Measurements from ENCODE around the gene KIAA0825. TPM values are rescaled to one million over a fixed set of nuclear protein-coding genes. Genes with fewer than 3 reads are reported as not detected.

The KIAA0825 gene
- total and polyA plus RNA-seq, 2 donors (not counting 1 experiment from before 2014, with no cell fraction given) = 1.7 to 3.6 TPM

- Histone ChIP-seq H3K9ac (ENCODE audit: insufficient read depth, low read length) (no peak overlapping the region), H3K36me3 (ENCODE audit: control insufficient read depth, insufficient read depth, low read length) (no peaks in the 10 kb centered on the region), H3K27me3 (ENCODE audit: control insufficient read depth, insufficient read depth, low read length) (no peaks in the 10 kb centered on the region), H3K27ac (ENCODE audit: insufficient read depth, low read length) (no peak overlapping the region), H3K4me2 (ENCODE audit: extremely low read depth, insufficient read depth, low read length) (no peak overlapping the region), H2AFZ (ENCODE audit: low read length) (no peak overlapping the region), H3K4me1 (ENCODE audit: control insufficient read depth, extremely low read depth, insufficient read depth, low read length) (no peaks in the 10 kb centered on the region), H3K4me3 (replicated peaks in 1 of 4; ENCODE audit: control extremely low read depth in 1 of 4, insufficient read depth in 1 of 4, low read depth in 3 of 4, low read length in 4 of 4) (no peak overlapping the region), H3K9me3 (ENCODE audit: control insufficient read depth, insufficient read depth, low read depth, low read length) (no peaks in the 10 kb centered on the region), H4K20me1 (ENCODE audit: control insufficient read depth, extremely low read depth, insufficient read depth, low read length) (no peaks in the 10 kb centered on the region), H3K79me2 (ENCODE audit: control insufficient read depth, insufficient read depth, low read length) (no peaks in the 10 kb centered on the region)
- no peak for DNase-seq (ENCODE audit: low read depth in 2 of 2)
- no peak for TF ChIP-seq CTCF (conservative IDR thresholded peaks at IDR 0.05 in 1 of 2, IDR thresholded peaks at IDR 0.05 in 1 of 2; ENCODE audit: low read depth in 1 of 2, low read length in 2 of 2)
- TF ChIP-seq EZH2 (IDR thresholded peaks at IDR 0.05; ENCODE audit: low read length, missing control alignments) = no peak
Measured at GRCh38 chr5:94470802-94471201, 147.6 kb downstream of the KIAA0825 start.

- Histone ChIP-seq H3K79me2 (ENCODE audit: control insufficient read depth, insufficient read depth, low read length) (no peaks in the 10 kb centered on the region), H3K4me3 (replicated peaks in 1 of 4; ENCODE audit: control extremely low read depth in 1 of 4, insufficient read depth in 1 of 4, low read depth in 3 of 4, low read length in 4 of 4) (no peak overlapping the region), H3K27me3 (ENCODE audit: control insufficient read depth, insufficient read depth, low read length) (no peaks in the 10 kb centered on the region), H2AFZ (ENCODE audit: low read length) (no peak overlapping the region), H3K36me3 (ENCODE audit: control insufficient read depth, insufficient read depth, low read length) (no peaks in the 10 kb centered on the region), H3K9me3 (ENCODE audit: control insufficient read depth, insufficient read depth, low read depth, low read length) (no peaks in the 10 kb centered on the region), H3K4me2 (ENCODE audit: extremely low read depth, insufficient read depth, low read length) (peak overlapping the region; percentile 23), H4K20me1 (ENCODE audit: control insufficient read depth, extremely low read depth, insufficient read depth, low read length) (no peaks in the 10 kb centered on the region), H3K4me1 (ENCODE audit: control insufficient read depth, extremely low read depth, insufficient read depth, low read length) (no peaks in the 10 kb centered on the region), H3K27ac (ENCODE audit: insufficient read depth, low read length) (no peak overlapping the region), H3K9ac (ENCODE audit: insufficient read depth, low read length) (no peak overlapping the region)
- TF ChIP-seq CTCF (conservative IDR thresholded peaks at IDR 0.05 in 1 of 2, IDR thresholded peaks at IDR 0.05 in 1 of 2; ENCODE audit: low read depth in 1 of 2, low read length in 2 of 2) (no peak), EZH2 (IDR thresholded peaks at IDR 0.05; ENCODE audit: low read length, missing control alignments) (no peak)
- DNase-seq (ENCODE audit: low read depth in 2 of 2) = peak; percentile 60 to 91
Measured at GRCh38 chr5:94469894-94470329, 148.5 kb downstream of the KIAA0825 start.

GRCh38 chr5:94467954-94468930 lies 150.2 kb downstream of the KIAA0825 start:
- Histone ChIP-seq H3K79me2 (ENCODE audit: control insufficient read depth, insufficient read depth, low read length) (no peaks in the 10 kb centered on the region), H3K27ac (ENCODE audit: insufficient read depth, low read length) (no peak overlapping the region), H3K9me3 (ENCODE audit: control insufficient read depth, insufficient read depth, low read depth, low read length) (no peaks in the 10 kb centered on the region), H2AFZ (ENCODE audit: low read length) (no peak overlapping the region), H3K4me2 (ENCODE audit: extremely low read depth, insufficient read depth, low read length) (no peak overlapping the region), H3K4me3 (replicated peaks in 1 of 4; ENCODE audit: control extremely low read depth in 1 of 4, insufficient read depth in 1 of 4, low read depth in 3 of 4, low read length in 4 of 4) (no peak overlapping the region), H3K9ac (ENCODE audit: insufficient read depth, low read length) (no peak overlapping the region), H4K20me1 (ENCODE audit: control insufficient read depth, extremely low read depth, insufficient read depth, low read length) (no peaks in the 10 kb centered on the region), H3K27me3 (ENCODE audit: control insufficient read depth, insufficient read depth, low read length) (no peaks in the 10 kb centered on the region), H3K4me1 (ENCODE audit: control insufficient read depth, extremely low read depth, insufficient read depth, low read length) (no peaks in the 10 kb centered on the region), H3K36me3 (ENCODE audit: control insufficient read depth, insufficient read depth, low read length) (no peaks in the 10 kb centered on the region)
- TF ChIP-seq CTCF (conservative IDR thresholded peaks at IDR 0.05 in 1 of 2, IDR thresholded peaks at IDR 0.05 in 1 of 2; ENCODE audit: low read depth in 1 of 2, low read length in 2 of 2) = no peak
- no peak for TF ChIP-seq EZH2 (IDR thresholded peaks at IDR 0.05; ENCODE audit: low read length, missing control alignments)
- DNase-seq (ENCODE audit: low read depth in 2 of 2) = no peak

All from fibroblast of lung (primary cell).